ENCODE measurements around the gene BOD1L1.

Gene BOD1L1

GRCh38 chr4:13522282-13523104, 105.0 kb downstream of the BOD1L1 start:
- no peak for DNase-seq

- no peak for DNase-seq
Observed at GRCh38 chr4:13521047-13521446, 106.5 kb downstream of the BOD1L1 start.
